IPS-20b (cell line): Measurements from ENCODE around the gene TEFM.
A peak's percentile ranks its signal among the peaks of the same experiment; 100 is the strongest.
"Not testable (repeated sequence)": the region's sequence is repeated elsewhere in the genome, so short reads cannot be mapped to it uniquely, and the experiment has no call there.

Source experiments
- H3K27ac ChIP-seq: one replicate; pipeline ENCODE4 v1.5.1; 2013; ENCODE audit warnings: low read length
- H3K27me3 ChIP-seq: 2 replicates; pipeline ENCODE4 v1.6.1; 2013; ENCODE audit warnings: mild to moderate bottlenecking, low read length, inconsistent platforms; ENCODE audit not compliant: insufficient read depth
- H3K36me3 ChIP-seq: 2 replicates; pipeline ENCODE4 v1.6.1; 2013; ENCODE audit warnings: low read depth, mild to moderate bottlenecking, inconsistent platforms, low read length, moderate library complexity; ENCODE audit not compliant: insufficient read depth
- H3K4me1 ChIP-seq: 2 replicates; pipeline ENCODE4 v1.6.1; 2013; ENCODE audit warnings: mild to moderate bottlenecking, control low read depth, inconsistent platforms, low read length, moderate library complexity; ENCODE audit not compliant: insufficient read depth
- H3K4me3 ChIP-seq: 2 replicates; pipeline ENCODE4 v1.5.1; 2013; ENCODE audit warnings: mild to moderate bottlenecking, low read length, inconsistent platforms
- H3K9ac ChIP-seq: 2 replicates; pipeline ENCODE4 v1.6.1; 2013; ENCODE audit warnings: low read depth, mild to moderate bottlenecking, inconsistent platforms, low read length, moderate library complexity
- H3K9me3 ChIP-seq: 2 replicates; pipeline ENCODE4 v1.6.1; 2013; ENCODE audit warnings: mild to moderate bottlenecking, low read depth, low read length, inconsistent platforms; ENCODE audit not compliant: insufficient read depth

TEFM gene

GRCh38 chr17:30917050-30917449 lies 11.0 kb upstream of the TEFM start:
- H3K9me3 ChIP-seq: no peaks in the 10 kb centered on the region
- no peak overlapping the region for H3K27ac ChIP-seq
- peaks cover 11% of the 10 kb centered on the region; the same call in 1 of the 2 replicates for H3K4me1 ChIP-seq
- no peak overlapping the region for H3K4me3 ChIP-seq
- no peaks in the 10 kb centered on the region for H3K36me3 ChIP-seq
- no peak overlapping the region for H3K9ac ChIP-seq
- peaks cover 26% of the 10 kb centered on the region for H3K27me3 ChIP-seq

GRCh38 chr17:30915833-30916611 lies 10.0 kb upstream of the TEFM start:
- Histone ChIP-seq H3K4me3 (no peak overlapping the region), H3K27me3 (peaks cover 15% of the 10 kb centered on the region), H3K9ac (no peak overlapping the region), H3K27ac (no peak overlapping the region), H3K36me3 (no peaks in the 10 kb centered on the region), H3K4me1 (peaks cover 5% of the 10 kb centered on the region; the same call in 1 of the 2 replicates), H3K9me3 (no peaks in the 10 kb centered on the region)

- Histone ChIP-seq H3K36me3 (no peaks in the 10 kb centered on the region), H3K9ac (no peak overlapping the region), H3K9me3 (no peaks in the 10 kb centered on the region), H3K27me3 (no peaks in the 10 kb centered on the region; the same call in none of the 2 replicates), H3K4me3 (no peak overlapping the region), H3K27ac (no peak overlapping the region), H3K4me1 (no peaks in the 10 kb centered on the region)
These were observed 7.9 kb upstream of the TEFM start for GRCh38 chr17:30913955-30914354.

GRCh38 chr17:30910151-30910550 lies 4.1 kb upstream of the TEFM start:
- not testable (repeated sequence) for H3K4me1 ChIP-seq, H3K27me3 ChIP-seq, H3K9me3 ChIP-seq

GRCh38 chr17:30908717-30909420 lies 2.8 kb upstream of the TEFM start:
- no peaks in the 10 kb centered on the region for H3K9me3 ChIP-seq
- H3K9ac ChIP-seq: no peak overlapping the region
- H3K27me3 ChIP-seq: no peaks in the 10 kb centered on the region
- H3K27ac ChIP-seq: no peak overlapping the region
- no peaks in the 10 kb centered on the region for H3K4me1 ChIP-seq
- H3K36me3 ChIP-seq: peaks cover 3% of the 10 kb centered on the region; the same call in 1 of the 2 replicates
- H3K4me3 ChIP-seq: no peak overlapping the region

More at GRCh38 chr17:30910151-30910550, 4.1 kb upstream of the TEFM start:
- H3K9ac ChIP-seq, H3K27ac ChIP-seq, H3K4me3 ChIP-seq, H3K36me3 ChIP-seq: not testable (repeated sequence)

GRCh38 chr17:30905742-30906100 lies 317 bp downstream of the TEFM start:
- Histone ChIP-seq H3K36me3 (peaks cover 24% of the 10 kb centered on the region), H3K9me3 (no peaks in the 10 kb centered on the region), H3K9ac (peak overlapping the region; percentile 91), H3K27me3 (no peaks in the 10 kb centered on the region), H3K4me3 (peak overlapping the region; percentile 92), H3K4me1 (no peaks in the 10 kb centered on the region), H3K27ac (peak overlapping the region; percentile 22)

GRCh38 chr17:30897311-30897710 lies 8.7 kb downstream of the TEFM start:
- H3K36me3 ChIP-seq: peaks cover 79% of the 10 kb centered on the region
- H3K9ac ChIP-seq: no peak overlapping the region
- no peak overlapping the region for H3K27ac ChIP-seq
- no peaks in the 10 kb centered on the region for H3K4me1 ChIP-seq
- H3K9me3 ChIP-seq: no peaks in the 10 kb centered on the region
- no peaks in the 10 kb centered on the region for H3K27me3 ChIP-seq
- H3K4me3 ChIP-seq: no peak overlapping the region

GRCh38 chr17:30894236-30894635 lies 11.8 kb downstream of the TEFM start:
- H3K4me3 ChIP-seq: no peak overlapping the region
- H3K27ac ChIP-seq: no peak overlapping the region
- H3K27me3 ChIP-seq: no peaks in the 10 kb centered on the region
- no peak overlapping the region for H3K9ac ChIP-seq
- H3K9me3 ChIP-seq: no peaks in the 10 kb centered on the region
- no peaks in the 10 kb centered on the region for H3K4me1 ChIP-seq
- H3K36me3 ChIP-seq: peaks cover 74% of the 10 kb centered on the region

- Histone ChIP-seq H3K9ac (no peak overlapping the region), H3K36me3 (peaks cover 59% of the 10 kb centered on the region), H3K4me3 (no peak overlapping the region), H3K27ac (no peak overlapping the region), H3K4me1 (no peaks in the 10 kb centered on the region), H3K9me3 (no peaks in the 10 kb centered on the region), H3K27me3 (no peaks in the 10 kb centered on the region)
These were observed 19.9 kb downstream of the TEFM start for GRCh38 chr17:30886187-30886586.

GRCh38 chr17:30869005-30869404 lies 37.0 kb downstream of the TEFM start:
- Histone ChIP-seq H3K36me3 (peaks cover 91% of the 10 kb centered on the region), H3K4me3 (no peak overlapping the region), H3K27ac (no peak overlapping the region), H3K27me3 (no peaks in the 10 kb centered on the region), H3K9me3 (no peaks in the 10 kb centered on the region), H3K4me1 (no peaks in the 10 kb centered on the region), H3K9ac (no peak overlapping the region)

- Histone ChIP-seq H3K27me3 (no peaks in the 10 kb centered on the region), H3K9me3 (no peaks in the 10 kb centered on the region), H3K4me3 (no peak overlapping the region), H3K27ac (no peak overlapping the region), H3K36me3 (peaks cover 81% of the 10 kb centered on the region), H3K4me1 (no peaks in the 10 kb centered on the region), H3K9ac (no peak overlapping the region)
These were observed 41.4 kb downstream of the TEFM start for GRCh38 chr17:30864636-30865035.
